GM18517 (cell line): ENCODE data around the gene CATSPERD.
"Not testable (repeated sequence)": the region's sequence is repeated elsewhere in the genome, so short reads cannot be mapped to it uniquely, and the experiment has no call there.

ENCODE experiments used
- ATAC-seq: cut with Tn5 transposase; IDR thresholded peaks from one replicate; pipeline ENCODE4 v1.9.1; 2021; ENCODE audit warnings: mild to moderate bottlenecking, moderate library complexity; ENCODE audit not compliant: unreplicated experiment

The CATSPERD gene

GRCh38 chr19:5697022-5697889, 23.2 kb upstream of the CATSPERD start:
- no peak for ATAC-seq

- no peak for ATAC-seq
These were observed 22.4 kb upstream of the CATSPERD start for GRCh38 chr19:5697890-5698634.

GRCh38 chr19:5698635-5699422, 21.6 kb upstream of the CATSPERD start:
- ATAC-seq = no peak

- ATAC-seq = no peak
These were observed 19.9 kb upstream of the CATSPERD start for GRCh38 chr19:5700455-5701092.

- not testable (repeated sequence) for ATAC-seq
These were observed 18.4 kb upstream of the CATSPERD start for GRCh38 chr19:5702053-5702410.

GRCh38 chr19:5703819-5704818, 16.3 kb upstream of the CATSPERD start:
- no peak for ATAC-seq

- ATAC-seq = no peak
These were observed 14.9 kb upstream of the CATSPERD start for GRCh38 chr19:5705552-5705951.

GRCh38 chr19:5706876-5707573, 13.4 kb upstream of the CATSPERD start:
- ATAC-seq = no peak

GRCh38 chr19:5707576-5708575, 12.6 kb upstream of the CATSPERD start:
- ATAC-seq = no peak

GRCh38 chr19:5711025-5711424, 9.4 kb upstream of the CATSPERD start:
- ATAC-seq = no peak

GRCh38 chr19:5711713-5712161, 8.7 kb upstream of the CATSPERD start:
- no peak for ATAC-seq

- ATAC-seq = no peak
These were observed 7.2 kb upstream of the CATSPERD start for GRCh38 chr19:5713228-5713627.

GRCh38 chr19:5714816-5715215, 5.6 kb upstream of the CATSPERD start:
- no peak for ATAC-seq

GRCh38 chr19:5717215-5717935, 3.1 kb upstream of the CATSPERD start:
- no peak for ATAC-seq

GRCh38 chr19:5718037-5718578, 2.3 kb upstream of the CATSPERD start:
- no peak for ATAC-seq

- ATAC-seq = no peak
These were observed 1.7 kb upstream of the CATSPERD start for GRCh38 chr19:5718579-5719273.
